SJCRH30 (cell line): Measurements from ENCODE around the gene NEMP1. TPM values are rescaled to one million over a fixed set of nuclear protein-coding genes. Genes with fewer than 3 reads are reported as not detected.
A peak's percentile ranks its signal among the peaks of the same experiment; 100 is the strongest.

Experiments
- DNase-seq, 2 experiments: peaks; one replicate each; pipeline ENCODE4 v3.0.0-alpha.2; 2015 to 2020
- H3K27ac ChIP-seq: fragments of 250-450 bp; sonication (Bioruptor Pico); 2 replicates; pipeline ENCODE4 v1.5.1; 2020; ENCODE audit warnings: mild to moderate bottlenecking, moderate library complexity
- H3K27me3 ChIP-seq: fragments of 250-450 bp; sonication (Bioruptor Pico); 2 replicates; pipeline ENCODE4 v1.5.1; 2020; ENCODE audit warnings: mild to moderate bottlenecking, moderate library complexity
- H3K36me3 ChIP-seq: fragments of 250-450 bp; sonication (Bioruptor Pico); 2 replicates; pipeline ENCODE4 v1.5.1; 2020; ENCODE audit warnings: mild to moderate bottlenecking, moderate library complexity
- H3K4me1 ChIP-seq: fragments of 250-450 bp; sonication (Bioruptor Pico); 2 replicates; pipeline ENCODE4 v1.5.1; 2020; ENCODE audit warnings: mild to moderate bottlenecking, moderate library complexity
- H3K4me3 ChIP-seq: fragments of 250-450 bp; sonication (Bioruptor Pico); 2 replicates; pipeline ENCODE4 v1.5.1; 2020; ENCODE audit warnings: mild to moderate bottlenecking, moderate library complexity
- H3K9me3 ChIP-seq: fragments of 250-450 bp; sonication (Bioruptor Pico); replicated peaks from 2 replicates; pipeline ENCODE4 v1.5.1; 2020; ENCODE audit warnings: mild to moderate bottlenecking, moderate library complexity
- total RNA-seq: library from RNA; depleted of rRNA; stranded (reverse); fragments of >200 nt; shearing (Covaris generic); gene quantifications from 2 replicates; pipeline ENCODE4 v1.2.3, GENCODE V29; 2014

NEMP1 gene
- total RNA-seq, 1 experiment from 2014 or later = 70.2 TPM

- peak in 1 of 2 experiments; percentile 46 for DNase-seq
- H3K27ac ChIP-seq = no peak overlapping the region
- H3K4me1 ChIP-seq = no peaks in the 10 kb centered on the region
- peaks cover 10% of the 10 kb centered on the region for H3K27me3 ChIP-seq
- H3K4me3 ChIP-seq = no peak overlapping the region
- peaks cover 5% of the 10 kb centered on the region for H3K36me3 ChIP-seq
- H3K9me3 ChIP-seq = no peaks in the 10 kb centered on the region
Measured at GRCh38 chr12:57099047-57099714, 20.6 kb upstream of the NEMP1 start.

- no peak overlapping the region for H3K27ac ChIP-seq
- peaks cover 3% of the 10 kb centered on the region; the same call in 1 of the 2 replicates for H3K4me1 ChIP-seq
- no peaks in the 10 kb centered on the region for H3K9me3 ChIP-seq
- DNase-seq = peak in 1 of 2 experiments; percentile 42
- H3K36me3 ChIP-seq = peaks cover 7% of the 10 kb centered on the region
- no peak overlapping the region for H3K4me3 ChIP-seq
- peaks cover 10% of the 10 kb centered on the region for H3K27me3 ChIP-seq
Measured at GRCh38 chr12:57098546-57098945, 20.0 kb upstream of the NEMP1 start.

- H3K27ac ChIP-seq = no peak overlapping the region
- DNase-seq = peak in 1 of 2 experiments; percentile 27
- peaks cover 15% of the 10 kb centered on the region for H3K36me3 ChIP-seq
- H3K9me3 ChIP-seq = no peaks in the 10 kb centered on the region
- H3K27me3 ChIP-seq = peaks cover 10% of the 10 kb centered on the region
- H3K4me1 ChIP-seq = peaks cover 5% of the 10 kb centered on the region; the same call in 1 of the 2 replicates
- no peak overlapping the region for H3K4me3 ChIP-seq
Measured at GRCh38 chr12:57097554-57097835, 18.9 kb upstream of the NEMP1 start.

GRCh38 chr12:57096748-57097553 is 18.4 kb upstream of the NEMP1 start:
- Histone ChIP-seq H3K4me1 (peaks cover 5% of the 10 kb centered on the region; the same call in 1 of the 2 replicates), H3K9me3 (no peaks in the 10 kb centered on the region), H3K27ac (no peak overlapping the region), H3K36me3 (peaks cover 18% of the 10 kb centered on the region), H3K4me3 (no peak overlapping the region), H3K27me3 (peaks cover 10% of the 10 kb centered on the region; the same call in 1 of the 2 replicates)
- DNase-seq = peak in 1 of 2 experiments; percentile 50

- H3K36me3 ChIP-seq = peaks cover 18% of the 10 kb centered on the region
- peaks cover 5% of the 10 kb centered on the region; the same call in 1 of the 2 replicates for H3K4me1 ChIP-seq
- peak in 1 of 2 experiments; percentile 56 for DNase-seq
- no peak overlapping the region for H3K4me3 ChIP-seq
- H3K27ac ChIP-seq = no peak overlapping the region
- H3K27me3 ChIP-seq = peaks cover 10% of the 10 kb centered on the region; the same call in 1 of the 2 replicates
- H3K9me3 ChIP-seq = no peaks in the 10 kb centered on the region
Measured at GRCh38 chr12:57096099-57096572, 17.5 kb upstream of the NEMP1 start.

GRCh38 chr12:57095440-57095839 is 16.8 kb upstream of the NEMP1 start:
- Histone ChIP-seq H3K9me3 (no peaks in the 10 kb centered on the region), H3K4me1 (peaks cover 5% of the 10 kb centered on the region; the same call in 1 of the 2 replicates), H3K27me3 (peaks cover 10% of the 10 kb centered on the region; the same call in 1 of the 2 replicates), H3K36me3 (peaks cover 18% of the 10 kb centered on the region), H3K27ac (no peak overlapping the region), H3K4me3 (no peak overlapping the region)
- peak in 1 of 2 experiments; percentile 27 for DNase-seq

GRCh38 chr12:57094208-57095160 is 15.9 kb upstream of the NEMP1 start:
- Histone ChIP-seq H3K36me3 (peaks cover 18% of the 10 kb centered on the region), H3K4me3 (peak overlapping the region; percentile 24), H3K4me1 (peaks cover 5% of the 10 kb centered on the region; the same call in 1 of the 2 replicates), H3K9me3 (no peaks in the 10 kb centered on the region), H3K27me3 (peaks cover 5% of the 10 kb centered on the region; the same call in 1 of the 2 replicates), H3K27ac (no peak overlapping the region)
- DNase-seq = peak in 1 of 2 experiments; percentile 51

GRCh38 chr12:57093415-57094207 is 15.0 kb upstream of the NEMP1 start:
- Histone ChIP-seq H3K27ac (no peak overlapping the region), H3K36me3 (peaks cover 18% of the 10 kb centered on the region), H3K27me3 (0 out of 2 replicates have a peak, but pooled peaks cover under 1% of the 10 kb centered on the region), H3K4me3 (peak overlapping the region; percentile 24), H3K4me1 (peaks cover 5% of the 10 kb centered on the region; the same call in 1 of the 2 replicates), H3K9me3 (no peaks in the 10 kb centered on the region)
- DNase-seq = peak; percentile 94

GRCh38 chr12:57092876-57093414 is 14.4 kb upstream of the NEMP1 start:
- peak in 1 of 2 experiments; percentile 50 for DNase-seq
- Histone ChIP-seq H3K9me3 (no peaks in the 10 kb centered on the region), H3K4me1 (peaks cover 5% of the 10 kb centered on the region; the same call in 1 of the 2 replicates), H3K27me3 (no peaks in the 10 kb centered on the region), H3K27ac (no peak overlapping the region), H3K36me3 (peaks cover 18% of the 10 kb centered on the region), H3K4me3 (no peak overlapping the region)

- Histone ChIP-seq H3K27me3 (no peaks in the 10 kb centered on the region), H3K36me3 (peaks cover 18% of the 10 kb centered on the region), H3K27ac (no peak overlapping the region), H3K4me1 (peaks cover 5% of the 10 kb centered on the region; the same call in 1 of the 2 replicates), H3K4me3 (no peak overlapping the region), H3K9me3 (no peaks in the 10 kb centered on the region)
- peak in 1 of 2 experiments; percentile 52 for DNase-seq
Measured at GRCh38 chr12:57092529-57092862, 13.9 kb upstream of the NEMP1 start.

GRCh38 chr12:57091638-57092528 is 13.3 kb upstream of the NEMP1 start:
- Histone ChIP-seq H3K27me3 (no peaks in the 10 kb centered on the region), H3K4me1 (peaks cover 5% of the 10 kb centered on the region; the same call in 1 of the 2 replicates), H3K4me3 (no peak overlapping the region), H3K9me3 (no peaks in the 10 kb centered on the region), H3K36me3 (peaks cover 18% of the 10 kb centered on the region), H3K27ac (no peak overlapping the region)
- peak; percentile 47 to 51 for DNase-seq

GRCh38 chr12:57090924-57091637 is 12.5 kb upstream of the NEMP1 start:
- Histone ChIP-seq H3K36me3 (peaks cover 18% of the 10 kb centered on the region), H3K4me3 (no peak overlapping the region), H3K27me3 (no peaks in the 10 kb centered on the region), H3K9me3 (no peaks in the 10 kb centered on the region), H3K27ac (no peak overlapping the region), H3K4me1 (peaks cover 9% of the 10 kb centered on the region; the same call in 1 of the 2 replicates)
- peak in 1 of 2 experiments; percentile 51 for DNase-seq
